ENCODE measurements around the gene NFIL3. TPM values are rescaled to one million over a fixed set of nuclear protein-coding genes. Genes with fewer than 3 reads are reported as not detected.

NFIL3 gene
- total and polyA plus RNA-seq, 2 donors (not counting 1 experiment from before 2014, with no cell fraction given), result 2.7 to 14.3 TPM

- Histone ChIP-seq H3K9me3 (ENCODE audit: control extremely low read depth in 1 of 3, control insufficient read depth in 2 of 3, insufficient read depth in 1 of 3, low read length in 2 of 3) (no peaks in the 10 kb centered on the region), H3K36me3 (replicated peaks in 1 of 2; ENCODE audit: control extremely low read depth in 1 of 2, control insufficient read depth in 1 of 2, extremely low read depth in 1 of 2, insufficient read depth in 2 of 2, low read length in 1 of 2) (no peaks in the 10 kb centered on the region), H3K27me3 (replicated peaks in 1 of 4; ENCODE audit: control extremely low read depth in 1 of 4, control insufficient read depth in 3 of 4, insufficient read depth in 4 of 4, low read length in 3 of 4) (peaks cover 0 to 25% (median 15%) of the 10 kb centered on the region in 4 experiments), H3K4me3 (ENCODE audit: control extremely low read depth in 1 of 5, extremely low read depth in 1 of 5, insufficient read depth in 1 of 5, low read depth in 2 of 5, low read length in 4 of 5) (no peak overlapping the region), H3K9ac (ENCODE audit: low read length) (no peak overlapping the region), H2AFZ (ENCODE audit: insufficient read depth, low read depth, low read length, poor library complexity, severe bottlenecking) (no peak overlapping the region), H3K79me2 (ENCODE audit: control insufficient read depth, insufficient read depth, low read length) (peaks cover 8% of the 10 kb centered on the region), H3K27ac (ENCODE audit: low read length in 2 of 2) (no peak overlapping the region), H3K4me1 (ENCODE audit: control insufficient read depth in 2 of 2, insufficient read depth in 2 of 2, low read length in 2 of 2) (peaks cover 34 to 35% of the 10 kb centered on the region in 2 donors), H4K20me1 (ENCODE audit: control insufficient read depth, insufficient read depth, low read length, poor library complexity, severe bottlenecking) (peaks cover 14% of the 10 kb centered on the region), H3K4me2 (replicated peaks; ENCODE audit: low read depth, low read length, poor library complexity, severe bottlenecking) (no peak overlapping the region)
- Mint-ChIP-seq H3K27me3 (peaks cover 35% of the 10 kb centered on the region), H3K4me1 (peaks cover 32% of the 10 kb centered on the region), H3K9me3 (ENCODE audit: insufficient read depth) (no peaks in the 10 kb centered on the region), H3K4me3 (no peak overlapping the region), H3K27ac (no peak overlapping the region)
- peak; percentile 74 for DNase-seq
- TF ChIP-seq CTCF (IDR thresholded peaks at IDR 0.05) (peak; percentile 52), EZH2 (IDR thresholded peaks at IDR 0.05; ENCODE audit: borderline replicate concordance, insufficient read depth, low read depth, low read length, poor library complexity, severe bottlenecking) (no peak)
- WGBS (ENCODE audit: insufficient coverage), result no CpG with 5 or more reads among the region's 3 CpGs
- ChIA-PET POLR2A (interaction anchor here (0.6 to 1.5 kb wide), 2 partner anchors 128 to 511 kb away, joined by 4 to 7 read pairs; no protein-coding TSS in a partner anchor), CTCF (interaction anchor here (0.6 to 13.3 kb wide), 29 partner anchors 10 to 1828 kb away, joined by 3 to 291 read pairs (median 3); partner anchors contain the start of gene AUH)
- intact Hi-C loops (cut with micrococcal nuclease), result loop anchor here (1.0 to 5.0 kb wide), 6 partner anchors 65 to 1284 kb away; partner anchors contain the start of gene AUH
- no peak for ATAC-seq (ENCODE audit: low read depth)
Observed at GRCh38 chr9:91426123-91426745, 2.6 kb upstream of the NFIL3 start.

GRCh38 chr9:91425271-91425670 is 1.6 kb upstream of the NFIL3 start:
- Mint-ChIP-seq H3K9me3 (ENCODE audit: insufficient read depth) (no peaks in the 10 kb centered on the region), H3K27me3 (peaks cover 42% of the 10 kb centered on the region), H3K4me3 (peak overlapping the region; percentile 87), H3K4me1 (peaks cover 39% of the 10 kb centered on the region), H3K27ac (no peak overlapping the region)
- CTCF ChIA-PET, result interaction anchor here (0.9 to 13.3 kb wide), 14 partner anchors 8 to 544 kb away, joined by 3 to 291 read pairs (median 5); partner anchors contain the start of gene AUH
- TF ChIP-seq EZH2 (IDR thresholded peaks at IDR 0.05; ENCODE audit: borderline replicate concordance, insufficient read depth, low read depth, low read length, poor library complexity, severe bottlenecking) (no peak), CTCF (IDR thresholded peaks at IDR 0.05) (no peak)
- intact Hi-C loops (cut with micrococcal nuclease), result loop anchor here (5.0 kb wide), 1 partner anchor 1283 kb away; no protein-coding TSS in a partner anchor
- H3K4me3 ChIP-seq (ENCODE audit: control extremely low read depth in 1 of 5, extremely low read depth in 1 of 5, insufficient read depth in 1 of 5, low read depth in 2 of 5, low read length in 4 of 5), result peak overlapping the region in 4 of 5 experiments; percentile 57 to 81 (median 72)
- peaks cover 39 to 44% of the 10 kb centered on the region in 2 donors for H3K4me1 ChIP-seq (ENCODE audit: control insufficient read depth in 2 of 2, insufficient read depth in 2 of 2, low read length in 2 of 2)
- DNase-seq, result no peak
- H2AFZ ChIP-seq (ENCODE audit: insufficient read depth, low read depth, low read length, poor library complexity, severe bottlenecking), result no peak overlapping the region
- no peaks in the 10 kb centered on the region for H3K36me3 ChIP-seq (replicated peaks in 1 of 2; ENCODE audit: control extremely low read depth in 1 of 2, control insufficient read depth in 1 of 2, extremely low read depth in 1 of 2, insufficient read depth in 2 of 2, low read length in 1 of 2)
- peaks cover 22% of the 10 kb centered on the region for H4K20me1 ChIP-seq (ENCODE audit: control insufficient read depth, insufficient read depth, low read length, poor library complexity, severe bottlenecking)
- POLR2A ChIA-PET, result interaction anchor here (0.5 kb wide), 1 partner anchor 391 kb away, joined by 6 read pairs; no protein-coding TSS in a partner anchor
- ATAC-seq (ENCODE audit: low read depth), result no peak
- peaks cover 0 to 34% (median 21%) of the 10 kb centered on the region in 4 experiments for H3K27me3 ChIP-seq (replicated peaks in 1 of 4; ENCODE audit: control extremely low read depth in 1 of 4, control insufficient read depth in 3 of 4, insufficient read depth in 4 of 4, low read length in 3 of 4)
- H3K9ac ChIP-seq (ENCODE audit: low read length), result no peak overlapping the region
- no peaks in the 10 kb centered on the region for H3K9me3 ChIP-seq (ENCODE audit: control extremely low read depth in 1 of 3, control insufficient read depth in 2 of 3, insufficient read depth in 1 of 3, low read length in 2 of 3)
- 25% methylated on average over 8 of the region's 9 CpGs for WGBS (ENCODE audit: insufficient coverage)
- peak overlapping the region; percentile 100 for H3K4me2 ChIP-seq (replicated peaks; ENCODE audit: low read depth, low read length, poor library complexity, severe bottlenecking)
- peaks cover 13% of the 10 kb centered on the region for H3K79me2 ChIP-seq (ENCODE audit: control insufficient read depth, insufficient read depth, low read length)
- H3K27ac ChIP-seq (ENCODE audit: low read length in 2 of 2), result no peak overlapping the region
